Gastroesophageal sphincter (tissue), 4 donors: ENCODE data around the gene SP110. TPM values are rescaled to one million over a fixed set of nuclear protein-coding genes. Genes with fewer than 3 reads are reported as not detected.

ENCODE experiments used
- ATAC-seq: fragments of 150-250 bp; one replicate; pipeline ENCODE4 v1.9.1; 2016; ENCODE audit warnings: mild to moderate bottlenecking, moderate library complexity
- H3K27ac ChIP-seq, 4 donors: fragments of 200-600 bp; sonication (generic) in 3 of 4; 1 replicate in 3 of 4; 2 replicates in 1 of 4; pipeline ENCODE4 v1.5.1; 2016 to 2019
- H3K27me3 ChIP-seq: fragments of 200-600 bp; sonication (generic); one replicate; pipeline ENCODE4 v1.5.1; 2019
- H3K36me3 ChIP-seq, 2 donors: fragments of 200-600 bp; sonication (generic); one replicate each; pipeline ENCODE4 v1.5.1; 2019; ENCODE audit warnings: control low read depth in 1 of 2
- H3K4me1 ChIP-seq, 3 donors: fragments of 200-600 bp; sonication (generic); 1 replicate in 2 of 3; 2 replicates in 1 of 3; pipeline ENCODE4 v1.5.1; 2016 to 2019; ENCODE audit warnings: control low read depth in 2 of 3
- H3K4me3 ChIP-seq, 2 donors: fragments of 200-600 bp; sonication (generic); one replicate each; pipeline ENCODE4 v1.5.1; 2019; ENCODE audit warnings: mild to moderate bottlenecking in 1 of 2, moderate library complexity in 1 of 2
- H3K9me3 ChIP-seq, 3 donors: fragments of 200-600 bp; sonication (generic); one replicate each; pipeline ENCODE4 v1.5.1; 2017 to 2019; ENCODE audit warnings: control low read depth in 2 of 3
- CTCF ChIP-seq, 4 experiments: fragments of 200-600 bp in 2 of 4; fragments of 450-650 bp in 2 of 4; sonication (generic) in 1 of 4; IDR thresholded peaks; one replicate each; pipeline ENCODE4 v1.5.1; 2017 to 2019; ENCODE audit warnings: antibody characterized with exemption in 4 of 4, mild to moderate bottlenecking in 2 of 4, moderate library complexity in 2 of 4
- EP300 ChIP-seq: sonication (generic); formaldehyde crosslinking; IDR thresholded peaks from one replicate; pipeline ENCODE4 v1.6.1; 2017; ENCODE audit warnings: antibody characterized with exemption, mild to moderate bottlenecking
- POLR2A ChIP-seq, 2 donors: fragments of 450-650 bp; IDR thresholded peaks; one replicate each; pipeline ENCODE4 v1.6.1; 2017; ENCODE audit warnings: antibody characterized with exemption in 2 of 2, mild to moderate bottlenecking in 2 of 2, moderate library complexity in 1 of 2
- POLR2AphosphoS5 ChIP-seq: sonication (generic); formaldehyde crosslinking; IDR thresholded peaks from one replicate; pipeline ENCODE4 v1.6.1; 2017; ENCODE audit warnings: antibody characterized with exemption
- WGBS, 2 donors: methylation state at CpG; one replicate each; pipeline ENCODE4 v1.1.5; 2018; ENCODE audit warnings: low coverage in 1 of 2; 5-methylcytosine and 5-hydroxymethylcytosine counted together
- total RNA-seq, 4 donors: library from RNA; depleted of rRNA; stranded (reverse); fragments of >200 nt; gene quantifications; one replicate each; pipeline ENCODE4 v1.1.0, GENCODE V29; 2016

Gene SP110
- total RNA-seq, 4 donors from 2014 or later: 16.3 to 37.5 (median 19.2) TPM

GRCh38 chr2:230231251-230231650 is 11.5 kb upstream of the SP110 start:
- H3K27me3 ChIP-seq: no peaks in the 10 kb centered on the region
- peaks cover 0 to 23% (median 0%) of the 10 kb centered on the region in 3 donors for H3K9me3 ChIP-seq
- no peaks in the 10 kb centered on the region for H3K4me1 ChIP-seq
- H3K27ac ChIP-seq: no peak overlapping the region
- no peaks in the 10 kb centered on the region for H3K36me3 ChIP-seq
- no peak overlapping the region for H3K4me3 ChIP-seq
- ATAC-seq: no peak
- WGBS, 2 donors: 49 to 59% methylated on average over 2 to 3 of the region's 3 CpGs
- TF ChIP-seq CTCF (IDR thresholded peaks at IDR 0.05) (no peak), EP300 (no peak), POLR2A (IDR thresholded peaks at IDR 0.05) (no peak), POLR2AphosphoS5 (no peak)

- no peaks in the 10 kb centered on the region for H3K4me1 ChIP-seq
- WGBS, 2 donors: 65 to 79% methylated on average over 2 of the region's 2 CpGs
- no peaks in the 10 kb centered on the region for H3K27me3 ChIP-seq
- H3K27ac ChIP-seq: no peak overlapping the region
- TF ChIP-seq EP300: no peak
- no peak for TF ChIP-seq CTCF (IDR thresholded peaks at IDR 0.05)
- no peak for TF ChIP-seq POLR2A (IDR thresholded peaks at IDR 0.05)
- TF ChIP-seq POLR2AphosphoS5: no peak
- H3K9me3 ChIP-seq: peaks cover 0 to 23% (median 0%) of the 10 kb centered on the region in 3 donors
- H3K36me3 ChIP-seq: no peaks in the 10 kb centered on the region
- H3K4me3 ChIP-seq: no peak overlapping the region
- no peak for ATAC-seq
Observed at GRCh38 chr2:230230496-230231200, 10.9 kb upstream of the SP110 start.

GRCh38 chr2:230230087-230230486 is 10.3 kb upstream of the SP110 start:
- no peak for ATAC-seq
- H3K4me3 ChIP-seq: no peak overlapping the region
- peaks cover 0 to 23% (median 0%) of the 10 kb centered on the region in 3 donors for H3K9me3 ChIP-seq
- H3K27ac ChIP-seq: no peak overlapping the region
- no peaks in the 10 kb centered on the region for H3K4me1 ChIP-seq
- H3K27me3 ChIP-seq: no peaks in the 10 kb centered on the region
- TF ChIP-seq POLR2A (IDR thresholded peaks at IDR 0.05) (no peak), CTCF (IDR thresholded peaks at IDR 0.05) (no peak), POLR2AphosphoS5 (no peak), EP300 (no peak)
- H3K36me3 ChIP-seq: no peaks in the 10 kb centered on the region
- WGBS, 2 donors: 86 to 100% methylated on average over 3 of the region's 3 CpGs

GRCh38 chr2:230227216-230227615 is 7.4 kb upstream of the SP110 start:
- no peaks in the 10 kb centered on the region for H3K27me3 ChIP-seq
- H3K9me3 ChIP-seq: peaks cover 0 to 23% (median 0%) of the 10 kb centered on the region in 3 donors
- 93 to 100% methylated on average over 1 to 3 of the region's 3 CpGs for WGBS, 2 donors
- H3K4me3 ChIP-seq: no peak overlapping the region
- H3K4me1 ChIP-seq: no peaks in the 10 kb centered on the region
- H3K36me3 ChIP-seq: no peaks in the 10 kb centered on the region
- H3K27ac ChIP-seq: no peak overlapping the region
- no peak for ATAC-seq
- TF ChIP-seq CTCF (IDR thresholded peaks at IDR 0.05): no peak
- TF ChIP-seq EP300: no peak
- TF ChIP-seq POLR2A (IDR thresholded peaks at IDR 0.05): no peak
- TF ChIP-seq POLR2AphosphoS5: no peak

GRCh38 chr2:230226051-230226551 is 6.3 kb upstream of the SP110 start:
- TF ChIP-seq EP300: no peak
- no peak for TF ChIP-seq POLR2AphosphoS5
- no peak for TF ChIP-seq POLR2A (IDR thresholded peaks at IDR 0.05)
- TF ChIP-seq CTCF (IDR thresholded peaks at IDR 0.05): no peak
- peaks cover 0 to 1% (median 0%) of the 10 kb centered on the region in 3 donors for H3K4me1 ChIP-seq
- H3K4me3 ChIP-seq: no peak overlapping the region
- no peak for ATAC-seq
- WGBS, 2 donors: 80 to 95% methylated on average over 4 of the region's 4 CpGs
- H3K36me3 ChIP-seq: no peaks in the 10 kb centered on the region
- no peak overlapping the region for H3K27ac ChIP-seq
- H3K27me3 ChIP-seq: no peaks in the 10 kb centered on the region
- H3K9me3 ChIP-seq: peaks cover 0 to 15% (median 0%) of the 10 kb centered on the region in 3 donors
